IPS-18a (cell line): ENCODE results near the gene RIPOR1.

ENCODE experiments used
- H3K27ac ChIP-seq: one replicate; pipeline ENCODE4 v1.5.1; 2013; ENCODE audit warnings: low read length
- H3K27me3 ChIP-seq: one replicate; pipeline ENCODE4 v1.6.1; 2013; ENCODE audit warnings: mild to moderate bottlenecking, low read length; ENCODE audit not compliant: control insufficient read depth, insufficient read depth
- H3K36me3 ChIP-seq: one replicate; pipeline ENCODE4 v1.6.1; 2013; ENCODE audit warnings: low read depth, low read length; ENCODE audit not compliant: control insufficient read depth
- H3K4me1 ChIP-seq: one replicate; pipeline ENCODE4 v1.6.1; 2013; ENCODE audit warnings: low read depth, low read length; ENCODE audit not compliant: control insufficient read depth
- H3K4me3 ChIP-seq: one replicate; pipeline ENCODE4 v1.5.1; 2013; ENCODE audit warnings: low read length
- H3K9ac ChIP-seq: one replicate; pipeline ENCODE4 v1.6.1; 2013; ENCODE audit warnings: mild to moderate bottlenecking, low read length, moderate library complexity
- H3K9me3 ChIP-seq: one replicate; pipeline ENCODE4 v1.6.1; 2013; ENCODE audit warnings: low read depth, low read length; ENCODE audit not compliant: control insufficient read depth

Gene RIPOR1

GRCh38 chr16:67571464-67571863 is 42.8 kb downstream of the RIPOR1 start:
- Histone ChIP-seq H3K36me3 (peaks cover 26% of the 10 kb centered on the region), H3K4me3 (no peak overlapping the region), H3K27ac (no peak overlapping the region), H3K4me1 (no peaks in the 10 kb centered on the region), H3K27me3 (no peaks in the 10 kb centered on the region), H3K9ac (no peak overlapping the region), H3K9me3 (no peaks in the 10 kb centered on the region)

GRCh38 chr16:67571981-67572431 is 43.4 kb downstream of the RIPOR1 start:
- Histone ChIP-seq H3K36me3 (peaks cover 26% of the 10 kb centered on the region), H3K9ac (no peak overlapping the region), H3K27ac (no peak overlapping the region), H3K4me1 (no peaks in the 10 kb centered on the region), H3K9me3 (no peaks in the 10 kb centered on the region), H3K4me3 (no peak overlapping the region), H3K27me3 (no peaks in the 10 kb centered on the region)

DNA sequence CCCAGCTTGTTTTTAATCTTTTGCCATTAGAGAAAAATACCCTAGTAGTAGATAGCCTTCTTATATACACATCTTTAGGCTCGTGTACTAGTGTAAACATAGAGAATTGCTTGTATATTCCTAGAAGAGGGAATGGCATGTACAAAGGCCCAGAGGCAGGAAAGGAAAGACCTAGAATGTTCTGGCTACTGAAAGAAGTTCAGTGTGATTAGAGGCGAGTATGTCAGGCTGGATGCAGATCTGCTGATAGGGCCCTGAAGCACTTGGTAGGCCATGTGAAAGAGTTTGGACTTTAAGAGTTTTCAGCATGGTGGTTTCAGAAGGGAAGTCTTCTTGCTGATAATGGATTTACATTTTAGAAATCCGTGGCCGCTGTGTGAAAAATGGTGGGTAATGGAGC is 51.1 kb downstream of the RIPOR1 start:
- H3K9me3 ChIP-seq, result no peaks in the 10 kb centered on the region
- no peak overlapping the region for H3K9ac ChIP-seq
- no peaks in the 10 kb centered on the region for H3K4me1 ChIP-seq
- H3K4me3 ChIP-seq, result no peak overlapping the region
- no peak overlapping the region for H3K27ac ChIP-seq
- H3K27me3 ChIP-seq, result no peaks in the 10 kb centered on the region
- peaks cover 3% of the 10 kb centered on the region for H3K36me3 ChIP-seq

GRCh38 chr16:67580202-67580601 is 51.6 kb downstream of the RIPOR1 start:
- no peak overlapping the region for H3K27ac ChIP-seq
- H3K36me3 ChIP-seq, result peaks cover 3% of the 10 kb centered on the region
- H3K4me3 ChIP-seq, result no peak overlapping the region
- no peaks in the 10 kb centered on the region for H3K27me3 ChIP-seq
- H3K9ac ChIP-seq, result no peak overlapping the region
- H3K4me1 ChIP-seq, result no peaks in the 10 kb centered on the region
- no peaks in the 10 kb centered on the region for H3K9me3 ChIP-seq

DNA sequence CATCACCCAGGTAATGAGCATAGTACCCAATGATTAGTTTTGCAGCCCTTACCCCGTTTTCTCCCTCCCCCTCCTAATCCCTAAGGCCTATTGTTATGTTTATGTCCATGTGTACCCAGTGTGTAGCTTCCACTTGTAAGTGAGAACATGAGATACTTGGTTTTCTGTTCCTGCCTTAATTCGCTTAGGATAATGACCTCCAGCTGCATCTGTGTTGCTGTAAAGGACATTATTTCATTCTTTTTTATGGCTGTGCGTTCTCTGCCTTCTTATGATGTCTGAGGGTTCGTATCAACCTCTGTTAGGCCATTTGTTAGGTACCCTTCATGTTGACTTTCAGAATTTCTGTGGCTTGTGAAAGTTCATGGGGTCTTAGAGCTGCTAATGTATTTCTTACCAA is 64.7 kb downstream of the RIPOR1 start:
- no peaks in the 10 kb centered on the region for H3K9me3 ChIP-seq
- H3K36me3 ChIP-seq, result no peaks in the 10 kb centered on the region
- peak overlapping the region; percentile 51 for H3K27ac ChIP-seq
- peaks cover 28% of the 10 kb centered on the region for H3K4me1 ChIP-seq
- no peak overlapping the region for H3K9ac ChIP-seq
- no peaks in the 10 kb centered on the region for H3K27me3 ChIP-seq
- peak overlapping the region; percentile 26 for H3K4me3 ChIP-seq

DNA sequence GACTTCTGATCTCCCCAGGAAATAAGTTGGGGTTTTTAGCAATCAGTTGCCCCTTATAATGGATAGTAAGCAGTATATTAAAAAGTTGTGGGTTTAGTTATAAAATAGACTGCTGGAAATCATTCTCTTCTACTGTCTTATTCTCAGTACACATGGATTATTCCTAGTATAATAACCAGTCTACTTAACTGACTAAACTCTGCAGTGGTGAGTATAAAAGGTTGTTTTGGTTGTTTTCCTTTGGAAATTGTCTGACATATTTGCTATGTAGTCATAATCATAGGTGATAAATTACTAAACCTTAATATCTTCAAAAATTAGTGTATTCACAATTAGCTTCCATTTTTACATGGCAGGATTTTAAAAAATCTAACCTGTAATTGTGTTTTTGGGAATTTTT is 65.1 kb downstream of the RIPOR1 start:
- Histone ChIP-seq H3K27ac (peak overlapping the region; percentile 51), H3K36me3 (no peaks in the 10 kb centered on the region), H3K9ac (no peak overlapping the region), H3K4me3 (peak overlapping the region; percentile 26), H3K9me3 (no peaks in the 10 kb centered on the region), H3K4me1 (peaks cover 28% of the 10 kb centered on the region), H3K27me3 (no peaks in the 10 kb centered on the region)

GRCh38 chr16:67594256-67594915 is 65.8 kb downstream of the RIPOR1 start:
- H3K36me3 ChIP-seq, result no peaks in the 10 kb centered on the region
- H3K4me3 ChIP-seq, result peak overlapping the region; percentile 18
- peak overlapping the region; percentile 4 for H3K27ac ChIP-seq
- H3K9me3 ChIP-seq, result no peaks in the 10 kb centered on the region
- peaks cover 28% of the 10 kb centered on the region for H3K4me1 ChIP-seq
- H3K27me3 ChIP-seq, result no peaks in the 10 kb centered on the region
- H3K9ac ChIP-seq, result no peak overlapping the region

DNA sequence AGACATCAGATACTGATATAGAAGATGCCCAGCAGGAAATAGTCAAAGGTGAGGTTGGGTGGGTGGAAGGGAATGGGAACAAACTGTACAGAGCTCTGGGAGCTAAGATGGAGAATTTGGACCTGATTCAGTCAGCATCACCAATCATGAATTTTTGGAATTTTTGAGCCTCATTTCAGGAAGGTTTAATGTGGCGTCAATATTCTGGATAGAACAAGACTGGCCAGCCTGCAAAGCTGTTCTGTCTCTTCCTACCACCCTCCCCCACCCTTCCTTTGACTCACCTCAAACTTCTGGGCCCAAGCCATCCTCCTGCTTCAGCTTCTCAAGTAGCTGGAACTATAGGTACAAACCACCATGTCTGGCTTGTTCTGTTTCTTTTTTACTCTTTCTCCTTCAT is 66.3 kb downstream of the RIPOR1 start:
- peak overlapping the region; percentile 4 for H3K27ac ChIP-seq
- H3K9me3 ChIP-seq, result no peaks in the 10 kb centered on the region
- peaks cover 28% of the 10 kb centered on the region for H3K4me1 ChIP-seq
- no peaks in the 10 kb centered on the region for H3K36me3 ChIP-seq
- H3K27me3 ChIP-seq, result no peaks in the 10 kb centered on the region
- no peak overlapping the region for H3K9ac ChIP-seq
- peak overlapping the region; percentile 18 for H3K4me3 ChIP-seq
